SK-MEL-5 (cell line): ENCODE data around the gene SOX10. TPM values are rescaled to one million over a fixed set of nuclear protein-coding genes. Genes with fewer than 3 reads are reported as not detected.
"Not testable (repeated sequence)": the region's sequence is repeated elsewhere in the genome, so short reads cannot be mapped to it uniquely, and the experiment has no call there.

Experiments used
- DNase-seq: peaks from one replicate; pipeline ENCODE4 v3.0.0-alpha.2; 2016; ENCODE audit warnings: low read depth, low spot score
- in situ Hi-C: cut with HindIII; loops from 2 replicates; pipeline ENCODE4 v1.10.0; 2016; ENCODE audit warnings: low sequenced_read_pairs, high pct_unique_total_duplicates, low pct_unique_long_range_greater_than_20kb
- total RNA-seq: library from RNA; depleted of rRNA; stranded (reverse); fragments of >200 nt; shearing (Covaris generic); gene quantifications from 2 replicates; pipeline ENCODE4 v1.2.3, GENCODE V29; 2014

SOX10 gene
- total RNA-seq, 1 experiment from 2014 or later, result 188 TPM

DNA sequence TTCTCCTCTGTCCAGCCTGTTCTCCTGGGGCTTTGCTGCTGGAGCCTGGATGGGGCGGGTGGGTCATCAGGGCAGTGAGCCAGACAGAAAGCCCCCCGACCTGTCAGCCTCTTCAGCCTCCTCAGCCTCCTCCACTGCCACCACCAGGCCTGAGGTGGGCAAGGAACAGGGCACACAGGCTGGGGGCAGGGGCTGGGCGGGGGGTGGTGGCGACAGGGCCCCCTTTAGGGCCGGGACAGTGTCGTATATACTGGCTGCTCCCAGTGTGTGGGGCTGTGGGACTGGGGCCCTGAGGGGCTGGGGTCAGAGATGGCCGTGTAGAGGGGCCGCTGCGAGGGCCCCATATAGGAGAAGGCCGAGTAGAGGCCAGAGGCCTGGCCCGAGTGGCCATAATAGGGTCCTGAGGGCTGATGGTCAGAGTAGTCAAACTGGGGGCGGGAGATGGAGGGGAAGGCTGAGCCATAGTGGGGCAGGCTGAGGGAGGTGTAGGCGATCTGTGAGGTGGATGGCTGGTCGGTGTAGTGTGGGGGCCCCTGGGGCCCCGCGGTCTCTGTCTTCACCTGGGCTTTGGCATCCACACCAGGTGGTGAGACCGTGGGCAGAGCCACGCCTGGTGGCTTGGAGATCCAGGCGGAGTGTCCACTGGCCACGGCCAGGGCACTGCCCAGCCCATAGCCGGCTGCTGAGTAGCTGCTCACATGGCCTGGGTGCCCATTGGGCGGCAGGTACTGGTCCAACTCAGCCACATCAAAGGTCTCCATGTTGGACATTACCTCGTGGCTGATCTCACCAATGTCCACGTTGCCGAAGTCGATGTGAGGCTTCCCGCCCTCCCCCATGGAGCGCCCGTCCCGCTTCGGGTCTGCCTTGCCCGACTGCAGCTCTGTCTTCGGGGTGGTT is 10.8 kb downstream of the SOX10 start:
- in situ Hi-C loops, result no loop called here

DNA sequence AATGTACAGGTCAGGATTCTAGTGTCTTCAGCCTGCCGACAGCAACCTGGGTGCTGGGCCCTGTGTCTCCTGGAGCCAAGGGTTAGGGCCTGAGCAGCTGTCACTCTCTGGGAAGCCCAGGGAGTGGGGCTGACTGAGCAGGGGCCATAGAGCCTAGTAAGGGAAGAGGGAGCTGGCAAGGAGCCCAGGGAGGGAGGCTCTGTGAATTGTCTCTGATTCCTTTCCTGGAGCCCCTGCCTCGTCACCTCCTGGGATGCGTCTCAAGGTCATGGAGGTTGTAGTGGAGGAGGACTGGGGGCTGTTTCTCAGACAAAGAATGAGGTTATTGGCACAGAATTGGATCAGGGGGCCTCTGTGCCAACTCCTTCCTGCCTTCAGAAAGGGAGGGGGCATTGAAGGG is 11.8 kb downstream of the SOX10 start:
- DNase-seq, result peak; percentile 64
- in situ Hi-C loops, result no loop called here

More for the DNA sequence above, 10.8 kb downstream of the SOX10 start:
- no peak for DNase-seq

DNA sequence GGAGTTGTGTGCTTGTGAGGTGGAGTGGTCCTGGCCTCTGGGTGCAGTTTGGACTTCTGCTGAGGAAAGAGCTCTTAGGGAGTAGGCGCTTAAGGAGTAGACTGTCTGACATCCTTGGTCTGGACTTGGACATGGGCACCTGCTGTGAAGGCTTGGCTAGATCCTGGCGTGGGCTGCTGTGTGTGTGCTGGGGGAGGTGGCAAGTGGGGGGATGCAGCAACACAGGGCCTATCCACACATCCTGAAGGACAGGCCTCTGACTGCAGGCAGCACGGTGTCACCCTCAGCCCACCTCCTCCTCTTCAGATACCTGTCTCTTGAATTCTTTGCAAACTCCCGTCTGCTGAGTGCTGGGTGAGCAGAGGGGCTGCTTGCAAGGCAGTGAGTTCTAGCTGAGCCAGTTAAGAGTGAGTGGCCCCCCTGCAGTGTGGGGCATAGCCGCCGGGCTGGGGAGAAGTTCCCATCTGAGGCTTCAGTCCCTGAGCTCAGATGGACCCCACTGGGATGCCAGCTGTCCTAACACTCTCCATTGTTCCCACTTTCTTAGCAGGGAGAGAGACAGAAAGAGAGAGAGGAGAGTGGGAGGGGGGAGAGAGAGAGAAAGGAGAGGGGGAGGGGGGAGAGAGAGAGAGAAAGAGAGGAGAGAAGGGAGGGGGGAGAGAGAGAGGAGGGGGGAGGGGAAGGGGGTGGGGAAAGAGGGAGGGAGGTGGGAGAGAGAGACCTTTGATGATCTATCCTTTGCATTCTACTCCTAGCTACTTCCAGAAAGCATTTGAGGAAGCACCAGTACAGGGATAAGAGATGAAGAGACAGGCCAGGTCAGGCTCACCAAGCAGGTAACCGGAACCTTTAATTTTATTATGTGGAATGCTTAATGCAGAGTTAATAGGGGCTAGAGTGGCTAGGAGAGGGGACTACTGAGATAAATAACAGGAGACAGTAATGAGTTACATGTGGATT is 12.6 kb downstream of the SOX10 start:
- in situ Hi-C loops, result no loop called here
- peak; percentile 74 for DNase-seq

DNA sequence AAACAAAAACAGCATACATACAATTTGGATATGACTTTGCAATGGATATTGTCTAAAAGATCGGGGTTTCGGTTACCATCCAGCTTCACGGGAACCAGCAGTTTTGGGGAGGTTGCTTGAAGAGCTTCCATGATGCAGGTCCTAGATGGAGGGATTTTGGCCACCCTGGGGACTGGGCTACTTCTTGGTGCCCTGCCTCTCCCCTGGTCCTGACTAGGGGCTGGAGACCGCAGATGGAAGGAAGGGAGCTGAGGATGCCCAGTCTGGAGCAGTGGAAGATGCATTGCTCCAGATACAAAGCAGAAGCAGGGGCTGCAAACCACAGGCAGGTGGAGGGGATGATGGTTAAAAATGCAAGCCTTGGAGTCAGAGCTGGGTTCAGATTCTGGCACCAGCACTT is 13.5 kb downstream of the SOX10 start:
- peak; percentile 58 for DNase-seq
- in situ Hi-C loops, result no loop called here

DNA sequence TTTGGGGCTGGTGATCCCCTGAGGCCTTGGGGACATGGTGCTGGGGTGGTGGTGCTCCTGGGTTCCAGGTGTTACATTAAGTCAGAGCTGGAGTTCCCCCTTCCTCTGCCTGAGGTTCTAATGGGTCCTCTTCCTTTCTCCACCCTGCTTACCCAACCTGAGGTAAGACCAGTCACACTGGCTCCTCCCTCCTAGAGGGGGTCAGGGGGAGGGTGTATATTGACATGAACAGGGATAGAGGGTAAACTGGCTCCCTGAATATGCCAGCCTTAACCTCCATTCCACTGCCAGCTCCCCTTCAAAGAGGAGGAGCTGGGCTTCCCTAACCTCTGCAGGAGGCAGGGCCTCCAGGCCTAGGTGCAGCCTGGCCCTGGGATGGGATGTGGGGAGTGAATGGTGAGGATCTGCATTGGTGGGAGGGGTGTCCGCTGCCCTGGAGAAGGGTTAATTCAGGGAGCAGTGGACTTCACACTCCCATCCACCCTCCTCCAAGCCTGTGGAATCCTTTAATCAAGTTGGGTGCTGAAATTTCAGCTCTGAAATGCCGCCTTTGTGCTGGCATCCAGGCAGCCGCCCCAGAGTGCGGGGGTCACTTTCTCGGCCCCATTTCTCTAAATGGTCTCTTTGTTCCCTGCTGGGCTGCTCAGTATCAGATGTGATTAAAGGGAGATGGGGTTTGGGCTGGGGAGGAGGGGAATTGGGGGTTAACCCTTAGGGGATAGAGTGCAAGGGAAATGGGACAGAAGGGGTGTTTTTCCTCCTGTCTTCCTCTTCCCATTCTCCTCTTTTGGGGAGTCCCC is 15.7 kb downstream of the SOX10 start:
- peak; percentile 64 for DNase-seq
- in situ Hi-C loops, result no loop called here

DNA sequence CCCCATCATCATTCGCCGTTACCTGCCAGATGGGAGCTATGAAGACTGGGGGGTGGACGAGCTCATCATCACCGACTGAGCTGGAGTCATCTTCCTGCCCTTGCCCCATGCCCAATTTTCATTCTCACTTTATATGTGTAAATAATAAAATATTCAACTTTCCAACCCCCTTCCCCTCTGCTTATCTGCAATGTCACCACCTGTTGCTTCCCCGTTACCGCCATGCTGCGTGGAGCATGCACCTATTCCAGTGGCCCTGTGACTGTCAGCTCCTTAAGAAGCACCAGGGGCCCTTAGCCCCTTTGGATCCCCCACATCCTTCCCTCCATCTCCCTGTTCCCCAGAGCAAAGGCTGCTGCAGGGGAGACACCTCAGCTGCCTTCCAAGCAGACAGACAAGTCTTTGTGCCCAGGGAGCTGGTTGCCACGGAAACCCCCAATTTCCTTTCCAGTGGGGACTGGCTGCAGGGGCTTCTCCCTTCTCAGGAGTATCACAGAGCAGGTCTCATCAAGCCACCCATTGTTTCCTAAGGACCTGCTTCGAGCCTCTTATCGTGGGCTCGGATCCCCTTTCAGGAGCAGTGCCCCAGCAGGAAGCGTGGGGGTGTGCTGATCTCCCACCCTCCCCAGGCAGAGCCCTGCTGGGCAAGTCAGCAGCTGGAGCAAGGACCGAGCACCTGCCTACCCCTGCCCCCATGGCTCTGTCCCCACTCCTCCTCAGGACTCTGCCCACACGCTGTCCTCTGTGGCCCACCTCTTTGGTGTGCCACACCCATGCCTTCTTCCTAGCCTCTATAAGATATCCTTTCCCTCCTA is 16.5 kb downstream of the SOX10 start:
- in situ Hi-C loops, result no loop called here
- DNase-seq, result peak; percentile 78

DNA sequence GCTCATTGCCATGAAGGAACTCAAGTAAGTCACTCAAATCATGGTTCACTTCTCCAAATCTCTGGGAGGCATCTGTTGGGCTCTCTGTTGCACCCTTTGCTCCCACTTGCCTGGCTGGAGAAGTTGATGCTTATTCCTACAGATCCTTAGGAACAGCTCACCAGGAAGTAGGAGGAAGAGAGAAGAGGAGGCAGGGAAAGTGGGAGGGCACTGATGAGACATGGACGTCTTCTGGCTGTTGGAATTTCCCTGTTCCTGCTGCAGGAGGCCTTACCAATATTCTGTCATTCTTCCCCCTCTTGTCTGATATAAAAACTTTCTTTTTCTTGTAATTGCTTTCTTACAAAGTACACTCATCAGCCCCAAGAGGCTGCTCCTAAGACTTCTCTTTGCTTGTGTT is 17.2 kb downstream of the SOX10 start:
- in situ Hi-C loops, result no loop called here

DNA sequence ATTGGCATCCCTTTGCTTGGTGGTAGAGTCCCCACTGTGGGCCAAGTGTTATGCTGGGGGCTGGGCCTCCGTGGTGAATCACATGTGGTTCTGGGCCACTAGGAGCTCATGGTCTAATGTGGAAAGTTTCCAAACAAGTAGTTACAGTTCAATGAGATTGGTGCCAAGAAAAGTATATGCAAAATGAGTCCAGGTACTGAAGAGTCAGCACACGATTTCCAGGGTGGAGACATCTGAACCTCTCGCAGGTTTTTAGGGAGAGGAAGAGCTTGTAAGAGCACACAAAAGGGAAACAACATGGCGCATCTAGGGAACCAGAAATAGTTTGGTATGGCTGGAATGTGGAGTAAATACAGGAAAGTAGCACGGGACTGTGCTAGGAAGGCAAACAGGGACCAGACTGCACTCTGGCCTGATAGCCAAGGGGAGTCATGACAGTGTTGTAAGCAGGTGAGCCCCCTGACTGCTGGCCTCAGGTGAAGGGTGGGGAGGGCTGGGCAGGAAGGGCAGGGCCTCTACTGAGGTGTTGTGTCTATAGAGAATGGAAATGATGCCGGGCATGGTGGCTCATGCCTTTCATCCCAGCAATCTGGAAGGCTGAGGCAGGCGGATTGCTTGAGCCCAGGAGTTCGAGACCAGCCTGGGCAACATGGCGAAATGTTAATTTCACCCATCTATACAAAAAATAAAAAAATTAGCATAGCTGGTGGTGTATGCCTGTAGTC is 18.3 kb downstream of the SOX10 start:
- in situ Hi-C loops, result no loop called here
- no peak for DNase-seq

More for the DNA sequence above, 17.2 kb downstream of the SOX10 start:
- no peak for DNase-seq

DNA sequence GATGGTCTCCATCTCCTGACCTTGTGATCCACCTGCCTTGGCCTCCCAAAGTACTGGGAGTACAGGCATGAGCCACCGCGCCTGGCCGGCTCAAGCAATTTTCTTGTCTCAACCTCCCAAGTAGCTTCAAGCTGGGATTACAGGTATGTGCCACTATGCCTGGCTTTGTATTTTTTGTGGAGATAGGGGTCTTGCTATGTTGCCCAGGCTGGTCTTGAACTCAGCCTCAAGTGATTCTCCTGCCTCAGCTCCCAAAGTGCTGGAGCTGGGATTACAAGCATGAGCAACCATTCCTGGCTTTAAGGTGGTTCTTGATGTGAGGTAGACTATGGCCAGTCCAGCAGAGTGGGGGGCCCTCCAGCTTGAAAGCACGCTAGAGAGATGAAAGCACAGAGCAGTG is 23.3 kb downstream of the SOX10 start:
- DNase-seq, result no peak
- in situ Hi-C loops, result no loop called here

DNA sequence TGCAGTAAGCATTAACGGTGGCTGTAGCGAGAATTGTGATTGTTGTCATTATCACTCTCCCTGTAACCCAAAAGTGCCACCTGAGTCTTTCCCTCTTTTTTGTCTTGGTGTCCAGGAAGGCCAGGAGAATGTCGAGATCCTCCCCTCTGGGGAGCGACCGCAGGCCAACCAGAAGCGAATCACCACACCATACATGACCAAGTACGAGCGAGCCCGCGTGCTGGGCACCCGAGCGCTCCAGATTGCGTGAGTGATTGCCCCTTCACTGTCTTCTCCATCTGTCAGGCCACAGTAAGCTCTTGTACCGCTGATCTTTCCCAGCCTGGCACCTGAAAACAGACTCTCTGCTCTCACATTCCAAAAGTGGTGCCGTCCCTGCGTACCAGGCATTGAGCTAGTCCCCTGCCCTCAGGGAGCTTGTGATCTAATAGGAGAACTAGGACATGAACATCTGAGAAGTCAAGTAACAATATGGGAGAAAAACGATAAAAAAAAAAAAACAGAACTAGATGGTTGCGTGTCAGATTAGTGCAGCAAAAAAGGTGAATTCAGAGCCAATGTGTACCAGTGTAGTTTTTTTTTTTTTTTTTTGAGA is 25.0 kb downstream of the SOX10 start:
- in situ Hi-C loops, result no loop called here
- DNase-seq, result no peak

DNA sequence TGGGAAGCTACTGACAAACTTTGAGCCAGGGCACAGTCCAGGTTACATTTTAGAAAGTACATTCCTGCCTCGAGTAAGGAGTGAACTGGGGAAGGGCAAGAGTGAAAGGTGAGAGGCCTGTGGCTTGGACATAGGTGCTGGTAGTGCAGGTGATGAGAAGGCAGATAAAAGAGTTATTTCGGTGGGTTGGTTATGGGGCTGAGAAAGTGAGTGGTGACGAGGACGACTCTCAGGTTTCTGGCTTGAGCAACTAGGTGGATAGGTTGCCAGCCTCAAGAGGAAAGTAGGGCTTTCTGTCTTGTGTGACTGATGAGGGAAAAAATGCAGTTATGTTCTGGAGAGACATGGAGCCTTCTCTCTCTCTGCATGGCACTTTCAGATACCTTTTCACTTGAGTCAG is 27.1 kb downstream of the SOX10 start:
- in situ Hi-C loops, result no loop called here
- DNase-seq, result no peak

DNA sequence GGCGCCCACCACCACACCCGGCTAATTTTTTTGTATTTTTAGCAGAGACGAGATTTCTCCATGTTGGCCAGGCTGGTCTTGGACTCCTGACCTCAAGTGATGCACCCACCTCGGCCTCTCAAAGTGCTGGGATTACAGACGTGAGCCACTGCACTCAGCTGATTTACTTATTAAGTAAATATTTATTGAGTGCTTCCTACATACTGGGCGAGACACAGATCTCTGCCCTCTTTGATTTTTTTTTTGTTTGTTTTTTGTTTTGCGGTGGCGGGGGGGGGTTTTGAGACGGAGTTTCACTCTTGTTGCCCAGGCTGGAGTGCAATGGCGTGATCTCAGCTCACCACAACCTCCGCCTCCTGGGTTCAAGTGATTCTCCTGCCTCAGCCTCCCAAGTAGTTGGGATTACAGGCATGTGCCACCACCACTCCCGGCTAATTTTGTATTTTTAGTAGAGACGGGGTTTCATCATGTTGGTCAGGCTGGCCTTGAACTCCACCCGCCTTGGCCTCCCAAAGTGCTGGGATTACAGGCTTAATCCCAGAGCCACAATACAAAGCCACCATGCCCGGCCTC is 28.4 kb downstream of the SOX10 start:
- in situ Hi-C loops, DNase-seq: not testable (repeated sequence)

DNA sequence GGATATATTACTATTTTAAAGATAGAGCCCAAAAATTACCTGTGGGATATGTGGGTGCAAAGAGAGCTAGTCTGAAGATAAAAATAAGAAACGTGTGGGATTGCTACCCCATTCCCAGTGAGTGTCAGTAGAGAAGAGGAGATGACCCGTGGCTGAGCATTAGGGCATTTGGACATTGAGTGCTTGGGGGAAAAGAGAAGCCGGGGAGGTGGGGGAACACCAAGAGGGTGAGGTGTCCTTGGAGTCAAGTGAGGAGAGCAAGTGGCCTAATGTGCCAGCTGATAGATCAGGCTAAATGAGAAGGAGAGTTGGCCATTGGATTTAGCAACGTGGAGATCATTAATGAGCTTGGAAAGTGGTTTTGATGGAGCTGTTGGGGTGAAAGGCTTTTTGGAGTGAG is 29.7 kb downstream of the SOX10 start:
- DNase-seq, result no peak
- in situ Hi-C loops, result no loop called here

DNA sequence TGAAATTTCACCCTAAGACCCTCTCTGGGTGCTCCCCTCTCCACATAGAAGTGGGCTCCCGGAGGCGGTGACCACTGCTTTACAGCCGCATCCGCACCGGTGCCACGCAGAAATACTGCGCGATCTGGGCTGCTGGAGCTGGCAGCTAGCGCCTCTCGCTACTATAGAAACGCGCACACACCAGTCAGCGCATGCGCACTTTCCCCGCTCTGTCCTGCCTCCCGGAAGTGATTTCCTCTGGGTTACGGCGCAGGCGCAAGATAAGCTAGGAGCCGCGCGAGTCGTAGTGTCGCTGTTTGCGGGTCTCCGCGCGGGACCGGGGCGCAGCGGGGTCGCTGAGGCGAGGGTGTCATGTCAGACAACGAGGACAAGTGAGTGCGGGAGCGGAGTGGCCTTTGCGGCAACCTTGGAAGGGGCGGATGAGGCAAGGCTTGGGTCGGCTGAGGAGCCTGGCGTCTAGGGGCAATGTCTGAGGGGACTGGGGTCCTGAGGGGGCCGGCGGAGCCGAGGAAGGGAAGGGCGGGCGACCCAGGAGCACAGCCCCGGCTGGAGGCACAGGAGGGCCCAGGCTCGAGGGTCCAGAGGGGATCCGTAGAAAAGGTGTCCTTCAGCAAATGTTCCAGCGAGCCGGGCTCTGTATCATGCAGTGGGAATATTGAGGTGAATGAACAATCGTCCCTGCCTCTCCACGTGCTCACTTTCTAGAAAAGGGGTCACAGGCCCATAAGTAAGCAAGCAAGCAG is 30.7 kb downstream of the SOX10 start, which contains the start of the genes C22orf23 and POLR2F:
C22orf23 (minus strand) TSS at position 165 of the 743 bp plus-strand sequence. CDS start 452 bp downstream, outside the sequence.
POLR2F (plus strand) TSS at position 263 of the 743 bp plus-strand sequence; CDS start at position 352, 89 bp downstream.
- in situ Hi-C loops, result no loop called here
- peak; percentile 98 for DNase-seq

DNA sequence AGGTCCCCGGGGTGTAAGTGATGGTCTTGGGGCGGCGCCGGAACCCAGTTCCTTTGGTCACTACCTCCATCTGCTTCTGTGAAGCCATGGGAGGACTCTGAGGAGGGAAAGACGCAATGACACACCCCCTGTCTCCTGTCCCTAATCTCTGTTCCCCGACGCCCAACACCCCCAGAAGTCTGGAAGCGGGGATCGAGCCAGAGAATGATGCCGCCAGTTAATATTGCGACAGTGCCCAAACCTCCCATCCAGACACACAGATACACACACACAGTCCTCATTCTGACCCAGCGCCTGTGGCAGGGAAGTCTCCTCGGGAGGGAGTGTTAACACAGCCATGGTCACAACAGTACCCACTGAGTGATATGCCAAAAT is 31.3 kb downstream of the SOX10 start:
- in situ Hi-C loops, result no loop called here
- DNase-seq, result no peak
